ENCODE results near the gene ITGA8. TPM values are rescaled to one million over a fixed set of nuclear protein-coding genes. Genes with fewer than 3 reads are reported as not detected.

The ITGA8 gene
- polyA plus RNA-seq, 1 donor (not counting 4 experiments of a cell fraction or from before 2014, with no cell fraction given) = not detected

- dilution Hi-C loops (cut with MboI; ENCODE audit: extremely low pct_ligation_motif_present, low sequenced_read_pairs) = no loop called here
- no peaks in the 10 kb centered on the region for H3K27me3 ChIP-seq (ENCODE audit: control insufficient read depth, extremely low read depth, insufficient read depth, low read length)
- FAIRE-seq (no peak), DNase-seq (ENCODE audit: low read depth, low spot score) (no peak)
- H3K9me3 ChIP-seq (ENCODE audit: control insufficient read depth, low read depth, low read length) = no peaks in the 10 kb centered on the region
- H3K4me2 ChIP-seq (ENCODE audit: control insufficient read depth, extremely low read depth, insufficient read depth, low read depth, low read length) = no peak overlapping the region
- no peak overlapping the region for H3K9ac ChIP-seq (ENCODE audit: control insufficient read depth, extremely low read depth, insufficient read depth, low read length)
- no peaks in the 10 kb centered on the region for H3K79me2 ChIP-seq (ENCODE audit: control insufficient read depth, insufficient read depth, low read length)
- no peaks in the 10 kb centered on the region for H4K20me1 ChIP-seq (ENCODE audit: control insufficient read depth, extremely low read depth, insufficient read depth, low read length)
- no peak for TF ChIP-seq EZH2 (IDR thresholded peaks at IDR 0.05; ENCODE audit: low read length)
- TF ChIP-seq, protein P1, sequence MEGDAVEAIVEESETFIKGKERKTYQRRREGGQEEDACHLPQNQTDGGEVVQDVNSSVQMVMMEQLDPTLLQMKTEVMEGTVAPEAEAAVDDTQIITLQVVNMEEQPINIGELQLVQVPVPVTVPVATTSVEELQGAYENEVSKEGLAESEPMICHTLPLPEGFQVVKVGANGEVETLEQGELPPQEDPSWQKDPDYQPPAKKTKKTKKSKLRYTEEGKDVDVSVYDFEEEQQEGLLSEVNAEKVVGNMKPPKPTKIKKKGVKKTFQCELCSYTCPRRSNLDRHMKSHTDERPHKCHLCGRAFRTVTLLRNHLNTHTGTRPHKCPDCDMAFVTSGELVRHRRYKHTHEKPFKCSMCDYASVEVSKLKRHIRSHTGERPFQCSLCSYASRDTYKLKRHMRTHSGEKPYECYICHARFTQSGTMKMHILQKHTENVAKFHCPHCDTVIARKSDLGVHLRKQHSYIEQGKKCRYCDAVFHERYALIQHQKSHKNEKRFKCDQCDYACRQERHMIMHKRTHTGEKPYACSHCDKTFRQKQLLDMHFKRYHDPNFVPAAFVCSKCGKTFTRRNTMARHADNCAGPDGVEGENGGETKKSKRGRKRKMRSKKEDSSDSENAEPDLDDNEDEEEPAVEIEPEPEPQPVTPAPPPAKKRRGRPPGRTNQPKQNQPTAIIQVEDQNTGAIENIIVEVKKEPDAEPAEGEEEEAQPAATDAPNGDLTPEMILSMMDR (optimal IDR thresholded peaks at IDR 0.05 in 1 of 3, IDR thresholded peaks at IDR 0.05 in 1 of 3, conservative IDR thresholded peaks at IDR 0.05 in 1 of 3; ENCODE audit: extremely low read depth in 1 of 3, insufficient read depth in 2 of 3, low read length in 3 of 3) = no peak
- H2AFZ ChIP-seq (ENCODE audit: control insufficient read depth, low read length) = no peak overlapping the region
- H3K9me1 ChIP-seq (ENCODE audit: control insufficient read depth, extremely low read depth, insufficient read depth, low read length) = no peaks in the 10 kb centered on the region
- H3K27ac ChIP-seq (ENCODE audit: control insufficient read depth, insufficient read depth, low read length) = no peak overlapping the region
- H3K4me3 ChIP-seq (ENCODE audit: control insufficient read depth in 2 of 3, extremely low read depth in 1 of 3, insufficient read depth in 2 of 3, low read depth in 1 of 3, low read length in 3 of 3) = no peak overlapping the region
- H3K4me1 ChIP-seq (ENCODE audit: control insufficient read depth, extremely low read depth, insufficient read depth, low read length) = no peaks in the 10 kb centered on the region
- H3K36me3 ChIP-seq (ENCODE audit: control insufficient read depth in 2 of 2, extremely low read depth in 1 of 2, insufficient read depth in 2 of 2, low read length in 2 of 2) = no peaks in the 10 kb centered on the region
These were observed 98.7 kb downstream of the ITGA8 start for GRCh38 chr10:15620836-15621515.

DNA sequence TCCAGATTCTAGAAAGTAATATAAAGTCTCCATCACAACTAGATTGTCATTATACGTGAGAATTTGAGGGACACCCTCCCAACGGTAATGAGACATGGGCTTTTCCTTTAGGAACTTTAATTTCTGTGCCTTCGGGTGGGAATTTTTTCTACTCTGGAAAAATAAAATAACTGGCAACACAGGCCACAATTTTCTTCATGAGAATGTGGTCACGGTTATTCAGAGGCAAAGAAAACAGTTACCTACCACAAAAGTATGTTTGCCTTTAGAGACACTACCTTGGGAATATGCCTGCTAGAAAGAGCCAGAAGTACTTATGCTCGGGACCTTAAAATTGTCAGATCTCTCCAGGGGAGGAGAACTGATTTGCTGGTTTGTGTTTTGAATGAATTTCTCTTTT is 99.4 kb downstream of the ITGA8 start:
- dilution Hi-C loops (cut with MboI; ENCODE audit: extremely low pct_ligation_motif_present, low sequenced_read_pairs) = no loop called here
- Histone ChIP-seq H2AFZ (ENCODE audit: control insufficient read depth, low read length) (no peak overlapping the region), H4K20me1 (ENCODE audit: control insufficient read depth, extremely low read depth, insufficient read depth, low read length) (no peaks in the 10 kb centered on the region), H3K4me1 (ENCODE audit: control insufficient read depth, extremely low read depth, insufficient read depth, low read length) (no peaks in the 10 kb centered on the region), H3K36me3 (ENCODE audit: control insufficient read depth in 2 of 2, extremely low read depth in 1 of 2, insufficient read depth in 2 of 2, low read length in 2 of 2) (no peaks in the 10 kb centered on the region), H3K9me1 (ENCODE audit: control insufficient read depth, extremely low read depth, insufficient read depth, low read length) (no peaks in the 10 kb centered on the region), H3K9me3 (ENCODE audit: control insufficient read depth, low read depth, low read length) (no peaks in the 10 kb centered on the region), H3K4me2 (ENCODE audit: control insufficient read depth, extremely low read depth, insufficient read depth, low read depth, low read length) (no peak overlapping the region), H3K79me2 (ENCODE audit: control insufficient read depth, insufficient read depth, low read length) (no peaks in the 10 kb centered on the region), H3K27ac (ENCODE audit: control insufficient read depth, insufficient read depth, low read length) (no peak overlapping the region), H3K27me3 (ENCODE audit: control insufficient read depth, extremely low read depth, insufficient read depth, low read length) (no peaks in the 10 kb centered on the region), H3K9ac (ENCODE audit: control insufficient read depth, extremely low read depth, insufficient read depth, low read length) (no peak overlapping the region), H3K4me3 (ENCODE audit: control insufficient read depth in 2 of 3, extremely low read depth in 1 of 3, insufficient read depth in 2 of 3, low read depth in 1 of 3, low read length in 3 of 3) (no peak overlapping the region)
- no peak for DNase-seq (ENCODE audit: low read depth, low spot score)
- TF ChIP-seq EZH2 (IDR thresholded peaks at IDR 0.05; ENCODE audit: low read length) = no peak
- TF ChIP-seq, protein P1 (optimal IDR thresholded peaks at IDR 0.05 in 1 of 3, IDR thresholded peaks at IDR 0.05 in 1 of 3, conservative IDR thresholded peaks at IDR 0.05 in 1 of 3; ENCODE audit: extremely low read depth in 1 of 3, insufficient read depth in 2 of 3, low read length in 3 of 3) = no peak
- FAIRE-seq = no peak
